Lower leg skin (tissue), 3 donors: ENCODE data around the gene BRD4.

Source experiments
- POLR2A ChIP-seq, 2 donors: fragments of 450-650 bp; IDR thresholded peaks; one replicate each; pipeline ENCODE4 v1.6.1; 2016 to 2017; ENCODE audit warnings: antibody characterized with exemption in 2 of 2, mild to moderate bottlenecking in 1 of 2, moderate library complexity in 1 of 2
- TF ChIP-seq, protein P1 (sequence below), 3 donors: fragments of 450-650 bp; IDR thresholded peaks; one replicate each; pipeline ENCODE4 v1.5.1; 2016; ENCODE audit warnings: antibody characterized with exemption in 3 of 3, mild to moderate bottlenecking in 3 of 3, moderate library complexity in 2 of 3

DNA sequence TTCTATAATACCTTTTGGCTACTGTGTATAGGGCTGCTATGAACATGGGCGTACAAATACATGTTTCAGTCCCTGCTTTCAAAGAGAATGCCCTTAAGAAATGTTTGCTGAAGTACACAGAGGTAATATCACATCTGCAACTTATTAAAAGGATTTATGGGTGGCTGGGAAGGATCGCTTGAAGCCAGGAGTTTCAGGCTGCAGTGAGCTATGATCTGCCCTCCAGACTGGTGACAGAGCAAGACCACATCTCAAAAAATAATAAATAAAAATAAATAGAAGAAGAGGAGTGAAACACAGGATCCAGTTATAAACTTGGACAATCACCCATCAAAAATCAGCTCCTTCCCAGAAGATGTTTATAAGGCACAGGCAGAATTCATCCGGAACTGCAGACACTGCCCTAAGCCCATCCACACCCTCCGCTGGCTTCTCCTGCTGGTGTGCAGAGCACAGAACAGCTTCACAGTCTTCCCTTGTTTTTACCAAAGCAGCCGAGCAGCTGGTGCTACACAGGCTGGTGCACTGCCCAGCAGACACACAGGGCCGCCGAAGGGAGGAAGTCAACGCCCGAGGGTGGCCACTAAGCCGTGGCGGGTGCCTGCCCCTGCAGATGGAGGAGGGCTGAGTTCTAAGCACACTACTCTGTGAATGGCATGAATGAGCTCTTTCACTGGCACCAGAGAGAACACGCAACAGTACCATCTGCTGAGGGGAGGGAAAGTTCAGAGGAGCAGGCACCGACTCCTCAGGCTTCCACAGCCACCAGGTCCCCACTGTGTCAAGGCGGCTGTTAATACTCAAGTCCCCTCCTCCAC, 44.0 kb downstream of the BRD4 start:
- TF ChIP-seq, protein P1, sequence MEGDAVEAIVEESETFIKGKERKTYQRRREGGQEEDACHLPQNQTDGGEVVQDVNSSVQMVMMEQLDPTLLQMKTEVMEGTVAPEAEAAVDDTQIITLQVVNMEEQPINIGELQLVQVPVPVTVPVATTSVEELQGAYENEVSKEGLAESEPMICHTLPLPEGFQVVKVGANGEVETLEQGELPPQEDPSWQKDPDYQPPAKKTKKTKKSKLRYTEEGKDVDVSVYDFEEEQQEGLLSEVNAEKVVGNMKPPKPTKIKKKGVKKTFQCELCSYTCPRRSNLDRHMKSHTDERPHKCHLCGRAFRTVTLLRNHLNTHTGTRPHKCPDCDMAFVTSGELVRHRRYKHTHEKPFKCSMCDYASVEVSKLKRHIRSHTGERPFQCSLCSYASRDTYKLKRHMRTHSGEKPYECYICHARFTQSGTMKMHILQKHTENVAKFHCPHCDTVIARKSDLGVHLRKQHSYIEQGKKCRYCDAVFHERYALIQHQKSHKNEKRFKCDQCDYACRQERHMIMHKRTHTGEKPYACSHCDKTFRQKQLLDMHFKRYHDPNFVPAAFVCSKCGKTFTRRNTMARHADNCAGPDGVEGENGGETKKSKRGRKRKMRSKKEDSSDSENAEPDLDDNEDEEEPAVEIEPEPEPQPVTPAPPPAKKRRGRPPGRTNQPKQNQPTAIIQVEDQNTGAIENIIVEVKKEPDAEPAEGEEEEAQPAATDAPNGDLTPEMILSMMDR (IDR thresholded peaks at IDR 0.05): no peak
- TF ChIP-seq POLR2A (IDR thresholded peaks at IDR 0.05): no peak
